HTERT RPE-1 (cell line): ENCODE data around the gene PALM3.

Source experiments
- in situ Hi-C: fragments of 300-500 bp; cut with MboI; formaldehyde crosslinking; loops from 4 replicates; pipeline ENCODE4 v1.14.3; 2020; ENCODE audit warnings: low sequenced_read_pairs

Gene PALM3

DNA sequence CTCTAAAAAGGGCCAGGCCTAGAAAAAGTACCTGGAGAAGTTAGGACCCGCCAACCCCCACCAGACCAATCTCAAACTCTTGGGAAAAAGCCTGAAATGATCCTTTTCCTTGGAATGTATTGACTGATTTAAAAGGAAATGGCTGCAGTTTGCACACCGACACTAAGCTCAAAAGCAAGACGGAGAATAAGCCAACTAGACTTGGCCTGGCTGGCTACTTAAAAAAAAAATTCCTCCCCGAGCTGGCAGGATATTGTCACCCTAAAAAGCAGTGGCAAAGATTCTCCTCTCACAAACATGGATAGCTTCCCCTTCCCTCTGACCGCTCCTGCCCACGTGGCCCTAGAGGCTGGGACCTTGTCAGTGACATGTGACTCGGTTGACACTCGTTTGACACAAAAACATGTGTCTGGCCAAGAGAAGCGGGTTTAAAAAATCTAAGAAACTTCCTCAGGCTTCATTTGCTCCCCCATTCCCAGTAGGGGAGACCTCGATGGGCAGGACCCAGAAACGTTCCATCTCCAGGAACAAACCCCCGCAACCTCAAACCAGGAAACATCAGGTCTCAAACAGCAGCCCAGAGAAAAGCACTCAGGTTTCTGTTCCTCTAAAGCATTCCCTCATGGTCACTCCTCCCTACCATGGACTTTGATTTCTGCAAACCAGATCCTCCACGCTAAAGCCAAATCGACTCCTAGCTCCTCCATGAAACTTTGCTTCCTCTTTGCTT is 57.1 kb downstream of the PALM3 start:
- in situ Hi-C loops: no loop called here
